ENCODE results near the gene EEF1G. TPM values are rescaled to one million over a fixed set of nuclear protein-coding genes. Genes with fewer than 3 reads are reported as not detected.

Gene EEF1G
- total RNA-seq, 4 donors from 2014 or later: 1,334 to 1,814 (median 1,607) TPM

- no peak overlapping the region for H3K4me3 ChIP-seq (replicated peaks in 1 of 3)
- intact Hi-C loops (cut with DNase I): no loop called here
- DNase-seq: no peak
- no peaks in the 10 kb centered on the region for H3K9me3 ChIP-seq
- 72 to 85% methylated on average over 4 of the region's 4 CpGs for WGBS, 2 donors
- H3K27ac ChIP-seq: no peak overlapping the region
- peaks cover 0 to 9% of the 10 kb centered on the region in 2 donors for H3K36me3 ChIP-seq
- H3K27me3 ChIP-seq: no peaks in the 10 kb centered on the region
- H3K4me1 ChIP-seq: peaks cover 10 to 12% of the 10 kb centered on the region in 2 donors
- TF ChIP-seq POLR2A (IDR thresholded peaks at IDR 0.05): no peak
- no peak for TF ChIP-seq CTCF (IDR thresholded peaks at IDR 0.05)
Measured at GRCh38 chr11:62607714-62608113, 34.0 kb upstream of the EEF1G start.

- Histone ChIP-seq H3K27ac (no peak overlapping the region), H3K27me3 (no peaks in the 10 kb centered on the region), H3K9me3 (no peaks in the 10 kb centered on the region), H3K4me1 (peaks cover 3 to 5% of the 10 kb centered on the region in 2 donors), H3K4me3 (replicated peaks in 1 of 3) (no peak overlapping the region), H3K36me3 (peaks cover 0 to 9% of the 10 kb centered on the region in 2 donors)
- WGBS, 2 donors: 91 to 97% methylated on average over 12 to 15 of the region's 15 CpGs
- intact Hi-C loops (cut with DNase I): no loop called here
- no peak for TF ChIP-seq CTCF (IDR thresholded peaks at IDR 0.05)
- TF ChIP-seq POLR2A (IDR thresholded peaks at IDR 0.05): no peak
- DNase-seq: no peak
Measured at GRCh38 chr11:62605902-62606301, 32.2 kb upstream of the EEF1G start.

GRCh38 chr11:62605467-62605866, 31.8 kb upstream of the EEF1G start:
- no peak overlapping the region for H3K4me3 ChIP-seq (replicated peaks in 1 of 3)
- DNase-seq: no peak
- 79 to 100% methylated on average over 1 to 5 of the region's 6 CpGs for WGBS, 2 donors
- H3K4me1 ChIP-seq: peaks cover 3 to 5% of the 10 kb centered on the region in 2 donors
- no peak overlapping the region for H3K27ac ChIP-seq
- H3K9me3 ChIP-seq: no peaks in the 10 kb centered on the region
- H3K36me3 ChIP-seq: peaks cover 0 to 9% of the 10 kb centered on the region in 2 donors
- intact Hi-C loops (cut with DNase I): no loop called here
- TF ChIP-seq CTCF (IDR thresholded peaks at IDR 0.05): no peak
- no peak for TF ChIP-seq POLR2A (IDR thresholded peaks at IDR 0.05)
- H3K27me3 ChIP-seq: no peaks in the 10 kb centered on the region

GRCh38 chr11:62604460-62605120, 30.9 kb upstream of the EEF1G start:
- intact Hi-C loops (cut with DNase I): no loop called here
- Histone ChIP-seq H3K27ac (no peak overlapping the region), H3K36me3 (peaks cover 0 to 9% of the 10 kb centered on the region in 2 donors)

More at GRCh38 chr11:62604460-62605120, 30.9 kb upstream of the EEF1G start:
- H3K4me1 ChIP-seq: peaks cover 12 to 14% of the 10 kb centered on the region in 2 donors
- 88% methylated on average over 10 to 13 of the region's 13 CpGs for WGBS, 2 donors
- TF ChIP-seq POLR2A (IDR thresholded peaks at IDR 0.05): no peak
- no peak for TF ChIP-seq CTCF (IDR thresholded peaks at IDR 0.05)
- DNase-seq: no peak
- H3K9me3 ChIP-seq: no peaks in the 10 kb centered on the region
- no peaks in the 10 kb centered on the region for H3K27me3 ChIP-seq
- H3K4me3 ChIP-seq (replicated peaks in 1 of 3): no peak overlapping the region
